DOHH2 (cell line): ENCODE results near the gene ALG2.

Experiments
- H3F3A ChIP-seq: fragments of 200-600 bp; sonication (generic), shearing (Covaris generic); 2 replicates; pipeline ENCODE4 v1.6.0; 2016; ENCODE audit warnings: antibody characterized with exemption, mild to moderate bottlenecking; ENCODE audit not compliant: control insufficient read depth, insufficient read depth
- H3K27ac ChIP-seq: fragments of 200-600 bp; sonication (generic); 2 replicates; pipeline ENCODE4 v1.5.1; 2014; ENCODE audit warnings: low read depth, mild to moderate bottlenecking, low read length, moderate library complexity
- H3K27me3 ChIP-seq: fragments of 200-600 bp; sonication (generic); 2 replicates; pipeline ENCODE4 v1.6.1; 2014; ENCODE audit warnings: mild to moderate bottlenecking, low read length, mixed read lengths; ENCODE audit not compliant: control insufficient read depth
- H3K36me3 ChIP-seq: fragments of 200-600 bp; sonication (generic); 2 replicates; pipeline ENCODE4 v1.6.1; 2014; ENCODE audit warnings: mild to moderate bottlenecking, low read length, moderate library complexity, mixed read lengths; ENCODE audit not compliant: control insufficient read depth
- H3K4me1 ChIP-seq: fragments of 200-600 bp; sonication (generic); 2 replicates; pipeline ENCODE4 v1.6.1; 2014; ENCODE audit warnings: mild to moderate bottlenecking, low read length, mixed read lengths; ENCODE audit not compliant: control insufficient read depth
- H3K4me2 ChIP-seq: fragments of 200-600 bp; sonication (generic); 2 replicates; pipeline ENCODE4 v1.6.0; 2014; ENCODE audit warnings: mild to moderate bottlenecking, low read length, moderate library complexity
- H3K4me3 ChIP-seq: fragments of 200-600 bp; sonication (generic); 2 replicates; pipeline ENCODE4 v1.5.1; 2014; ENCODE audit warnings: mild to moderate bottlenecking, low read length, mixed read lengths
- H3K79me2 ChIP-seq: fragments of 200-600 bp; sonication (generic); 2 replicates; pipeline ENCODE4 v1.6.1; 2014; ENCODE audit warnings: mild to moderate bottlenecking, low read length, mixed read lengths; ENCODE audit not compliant: control insufficient read depth
- H3K9me2 ChIP-seq: fragments of 200-600 bp; sonication (generic); replicated peaks from 2 replicates; pipeline ENCODE4 v1.6.1; 2014; ENCODE audit warnings: mild to moderate bottlenecking, low read length, mixed read lengths; ENCODE audit not compliant: control insufficient read depth
- H3K9me3 ChIP-seq: fragments of 200-600 bp; sonication (generic); 2 replicates; pipeline ENCODE4 v1.6.1; 2014; ENCODE audit warnings: antibody characterized with exemption, low read length, mixed read lengths; ENCODE audit not compliant: control insufficient read depth, insufficient read depth
- H4K20me1 ChIP-seq: fragments of 200-600 bp; sonication (generic); 2 replicates; pipeline ENCODE4 v1.6.0; 2014; ENCODE audit warnings: low read depth, mild to moderate bottlenecking, antibody characterized with exemption, low read length, moderate library complexity; ENCODE audit not compliant: control insufficient read depth, insufficient read depth
- EZH2phosphoT487 ChIP-seq: fragments of 200-600 bp; sonication (generic); IDR thresholded peaks from 2 replicates; pipeline ENCODE4 v1.6.1; 2017; ENCODE audit warnings: borderline replicate concordance, mild to moderate bottlenecking, antibody characterized with exemption, low read length, moderate library complexity, mixed read lengths
- TF ChIP-seq, protein P1 (sequence below): fragments of 200-600 bp; sonication (generic); IDR thresholded peaks from one replicate; pipeline ENCODE4 v1.5.1; 2014; ENCODE audit warnings: antibody characterized with exemption, mild to moderate bottlenecking, low read depth, low read length; ENCODE audit not compliant: poor library complexity, severe bottlenecking

The ALG2 gene

DNA sequence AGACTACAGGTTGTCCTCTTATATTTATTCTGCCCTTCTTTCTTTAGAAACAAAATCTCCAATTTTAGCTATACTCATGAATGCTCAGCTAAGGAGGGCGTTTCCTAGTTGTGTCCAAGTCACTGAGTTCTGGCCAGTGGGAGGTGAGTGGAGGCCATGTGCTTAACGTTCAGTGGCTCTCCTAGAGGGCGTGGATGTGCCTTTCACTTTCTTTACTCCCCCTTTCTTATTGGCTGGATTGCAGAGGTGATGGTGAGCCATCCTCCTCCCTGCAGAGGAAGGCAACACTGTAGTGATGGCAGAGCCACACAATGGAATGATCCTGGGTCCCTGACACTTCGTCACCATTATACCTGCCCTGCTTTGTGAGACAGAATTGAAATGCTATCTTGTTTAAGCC, 54.6 kb downstream of the ALG2 start:
- Histone ChIP-seq H3K9me3 (no peaks in the 10 kb centered on the region), H3K36me3 (no peaks in the 10 kb centered on the region), H3K9me2 (no peaks in the 10 kb centered on the region), H3K4me1 (peaks cover 23% of the 10 kb centered on the region), H4K20me1 (no peaks in the 10 kb centered on the region), H3K27ac (no peak overlapping the region), H3K4me2 (no peak overlapping the region), H3K79me2 (no peaks in the 10 kb centered on the region), H3K27me3 (no peaks in the 10 kb centered on the region), H3K4me3 (no peak overlapping the region), H3F3A (no peaks in the 10 kb centered on the region)
- TF ChIP-seq, protein P1, sequence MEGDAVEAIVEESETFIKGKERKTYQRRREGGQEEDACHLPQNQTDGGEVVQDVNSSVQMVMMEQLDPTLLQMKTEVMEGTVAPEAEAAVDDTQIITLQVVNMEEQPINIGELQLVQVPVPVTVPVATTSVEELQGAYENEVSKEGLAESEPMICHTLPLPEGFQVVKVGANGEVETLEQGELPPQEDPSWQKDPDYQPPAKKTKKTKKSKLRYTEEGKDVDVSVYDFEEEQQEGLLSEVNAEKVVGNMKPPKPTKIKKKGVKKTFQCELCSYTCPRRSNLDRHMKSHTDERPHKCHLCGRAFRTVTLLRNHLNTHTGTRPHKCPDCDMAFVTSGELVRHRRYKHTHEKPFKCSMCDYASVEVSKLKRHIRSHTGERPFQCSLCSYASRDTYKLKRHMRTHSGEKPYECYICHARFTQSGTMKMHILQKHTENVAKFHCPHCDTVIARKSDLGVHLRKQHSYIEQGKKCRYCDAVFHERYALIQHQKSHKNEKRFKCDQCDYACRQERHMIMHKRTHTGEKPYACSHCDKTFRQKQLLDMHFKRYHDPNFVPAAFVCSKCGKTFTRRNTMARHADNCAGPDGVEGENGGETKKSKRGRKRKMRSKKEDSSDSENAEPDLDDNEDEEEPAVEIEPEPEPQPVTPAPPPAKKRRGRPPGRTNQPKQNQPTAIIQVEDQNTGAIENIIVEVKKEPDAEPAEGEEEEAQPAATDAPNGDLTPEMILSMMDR = no peak
- no peak for TF ChIP-seq EZH2phosphoT487
